ENCODE measurements around the gene EEF1A2.

The EEF1A2 gene

DNA sequence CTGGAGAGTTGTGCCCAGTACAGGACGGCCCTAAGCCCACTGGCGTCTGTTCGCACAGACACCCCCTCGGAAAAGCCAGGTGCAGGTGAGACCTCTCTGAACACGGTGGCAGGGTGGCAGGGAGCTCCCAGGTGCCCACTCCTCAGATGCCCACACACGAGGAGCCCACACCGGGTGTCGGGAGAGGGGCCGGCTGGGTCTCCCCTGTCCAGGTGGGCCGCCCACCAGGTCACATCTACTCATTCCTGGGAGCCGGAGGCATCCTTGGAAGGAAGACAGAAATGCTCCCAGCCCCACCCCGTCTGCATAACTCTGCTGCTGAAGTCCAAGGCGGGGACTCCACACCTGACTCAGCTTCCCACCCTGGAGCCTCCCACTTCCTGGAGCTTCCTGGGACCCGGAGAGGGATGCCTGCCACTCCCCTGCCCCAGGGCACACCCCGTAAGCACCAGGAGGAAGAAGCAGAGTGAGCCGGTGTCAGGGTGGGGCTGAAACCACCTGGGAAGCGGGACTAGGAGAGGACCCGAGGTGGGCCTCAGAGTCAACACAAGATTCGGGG is 46.2 kb upstream of the EEF1A2 start:
- no peak for DNase-seq (ENCODE audit: extremely low read depth, low read depth)
- TF ChIP-seq, protein P1, sequence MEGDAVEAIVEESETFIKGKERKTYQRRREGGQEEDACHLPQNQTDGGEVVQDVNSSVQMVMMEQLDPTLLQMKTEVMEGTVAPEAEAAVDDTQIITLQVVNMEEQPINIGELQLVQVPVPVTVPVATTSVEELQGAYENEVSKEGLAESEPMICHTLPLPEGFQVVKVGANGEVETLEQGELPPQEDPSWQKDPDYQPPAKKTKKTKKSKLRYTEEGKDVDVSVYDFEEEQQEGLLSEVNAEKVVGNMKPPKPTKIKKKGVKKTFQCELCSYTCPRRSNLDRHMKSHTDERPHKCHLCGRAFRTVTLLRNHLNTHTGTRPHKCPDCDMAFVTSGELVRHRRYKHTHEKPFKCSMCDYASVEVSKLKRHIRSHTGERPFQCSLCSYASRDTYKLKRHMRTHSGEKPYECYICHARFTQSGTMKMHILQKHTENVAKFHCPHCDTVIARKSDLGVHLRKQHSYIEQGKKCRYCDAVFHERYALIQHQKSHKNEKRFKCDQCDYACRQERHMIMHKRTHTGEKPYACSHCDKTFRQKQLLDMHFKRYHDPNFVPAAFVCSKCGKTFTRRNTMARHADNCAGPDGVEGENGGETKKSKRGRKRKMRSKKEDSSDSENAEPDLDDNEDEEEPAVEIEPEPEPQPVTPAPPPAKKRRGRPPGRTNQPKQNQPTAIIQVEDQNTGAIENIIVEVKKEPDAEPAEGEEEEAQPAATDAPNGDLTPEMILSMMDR (IDR thresholded peaks at IDR 0.05; ENCODE audit: low read depth, low read length) = no peak

DNA sequence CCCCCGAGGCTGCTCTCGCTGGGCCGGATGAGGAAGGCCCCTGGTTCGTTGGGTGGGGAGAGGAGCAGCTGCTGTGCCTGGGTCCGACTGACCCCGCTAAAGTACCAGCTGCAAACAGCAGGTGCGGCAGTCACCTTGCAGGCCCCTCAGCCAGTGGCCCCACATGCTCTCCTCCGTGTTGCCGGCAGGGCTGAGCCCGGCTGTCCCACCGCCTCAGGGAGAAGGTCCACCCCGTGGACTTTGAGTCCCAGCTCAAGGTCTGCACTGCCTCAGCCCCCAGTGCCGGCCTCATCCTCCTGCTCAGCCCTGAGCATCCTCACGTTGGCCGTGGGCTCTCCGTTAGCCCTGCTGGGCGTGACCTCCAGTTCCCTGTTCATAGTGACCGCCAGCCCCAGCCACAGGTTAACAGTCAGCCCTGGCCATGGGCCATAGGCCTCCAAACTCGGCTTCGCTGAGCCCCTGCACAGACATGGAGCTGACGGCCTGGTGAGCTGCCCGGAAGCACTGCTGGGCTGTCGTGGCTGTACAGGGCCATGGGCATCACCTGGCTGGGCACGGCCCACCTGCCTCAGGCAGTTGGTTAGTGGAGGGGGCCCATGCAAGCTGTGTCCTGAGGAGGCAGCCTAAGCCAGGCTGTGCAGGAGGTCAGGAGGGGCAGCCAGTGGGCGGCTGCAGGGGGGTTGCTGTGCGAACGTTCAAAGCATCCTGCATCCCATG is 45.5 kb upstream of the EEF1A2 start:
- TF ChIP-seq, protein P1 (IDR thresholded peaks at IDR 0.05; ENCODE audit: low read depth, low read length) = no peak
- no peak for DNase-seq (ENCODE audit: extremely low read depth, low read depth)

- no peak for DNase-seq (ENCODE audit: extremely low read depth, low read depth)
- TF ChIP-seq, protein P1 (IDR thresholded peaks at IDR 0.05; ENCODE audit: low read depth, low read length) = no peak
These were observed 44.9 kb upstream of the EEF1A2 start for GRCh38 chr20:63543733-63544132.

DNA sequence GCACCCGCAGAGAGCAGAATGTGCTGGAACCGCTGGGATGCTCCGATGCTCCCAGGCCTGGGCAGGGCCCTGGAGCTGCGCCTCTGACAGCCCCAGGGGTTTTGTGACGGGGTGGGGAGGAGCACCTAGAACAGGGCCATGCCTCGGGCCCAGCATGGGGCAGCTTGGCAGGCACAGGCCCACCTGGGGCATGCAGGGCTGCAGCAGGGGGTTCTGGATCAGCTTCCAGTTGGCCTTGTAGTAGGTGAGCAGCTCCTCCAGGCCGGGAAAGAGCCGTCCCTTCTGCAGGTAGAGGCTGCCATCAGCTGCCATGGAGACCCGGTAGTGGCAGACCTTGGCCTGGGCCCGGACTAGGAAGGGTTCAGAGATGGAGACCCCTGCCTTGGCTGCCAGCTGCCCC is 44.2 kb upstream of the EEF1A2 start:
- DNase-seq (ENCODE audit: extremely low read depth, low read depth) = no peak
- TF ChIP-seq, protein P1 (IDR thresholded peaks at IDR 0.05; ENCODE audit: low read depth, low read length) = no peak

GRCh38 chr20:63542696-63543095 is 43.8 kb upstream of the EEF1A2 start:
- TF ChIP-seq, protein P1 (IDR thresholded peaks at IDR 0.05; ENCODE audit: low read depth, low read length) = no peak
- DNase-seq (ENCODE audit: extremely low read depth, low read depth) = no peak

DNA sequence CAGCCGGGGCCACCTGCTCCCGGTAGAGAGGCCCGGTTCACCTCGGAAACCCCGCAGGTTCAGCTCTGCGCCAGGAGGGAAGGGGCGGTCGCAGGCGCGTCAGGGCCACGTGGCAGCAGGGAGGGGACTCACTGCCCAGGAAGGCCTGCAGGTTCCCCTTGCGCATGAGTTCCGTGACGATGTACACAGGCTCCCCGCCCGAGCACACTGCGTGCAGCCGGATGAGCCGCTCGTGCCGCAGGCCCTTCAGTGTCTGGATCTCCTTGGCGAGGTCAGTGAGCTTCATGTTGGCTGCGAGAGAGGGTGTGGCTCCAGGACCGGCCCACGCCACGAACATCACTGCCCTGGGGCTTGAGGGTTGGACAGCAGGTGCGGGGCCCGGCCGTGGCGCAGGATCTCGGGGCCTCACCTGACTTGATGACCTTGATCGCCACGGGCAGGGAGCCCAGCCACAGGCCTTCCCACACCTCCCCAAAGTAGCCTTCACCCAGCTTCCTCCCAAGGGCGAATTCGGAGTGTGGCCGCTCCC is 43.2 kb upstream of the EEF1A2 start:
- DNase-seq (ENCODE audit: extremely low read depth, low read depth) = no peak
- TF ChIP-seq, protein P1 (IDR thresholded peaks at IDR 0.05; ENCODE audit: low read depth, low read length) = no peak

DNA sequence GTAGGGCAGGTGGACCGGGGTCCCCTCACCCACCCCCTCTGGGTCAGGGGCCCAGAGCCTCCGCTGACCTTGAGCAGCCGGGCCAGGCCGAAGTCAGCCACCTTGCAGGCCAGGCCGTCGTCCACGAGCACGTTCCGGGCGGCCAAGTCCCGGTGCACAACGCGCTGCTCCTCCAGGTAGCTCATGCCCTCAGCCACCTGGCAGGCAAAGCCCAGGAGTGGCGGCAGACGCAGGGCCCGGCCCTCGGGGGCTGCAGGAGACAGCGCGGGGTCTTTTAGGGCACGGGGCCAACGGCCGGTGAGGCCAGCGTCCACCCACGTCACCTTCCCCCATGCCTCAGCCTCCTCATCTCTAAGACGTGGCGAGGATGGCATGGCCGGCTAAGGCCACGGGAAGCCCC is 42.5 kb upstream of the EEF1A2 start:
- TF ChIP-seq, protein P1 (IDR thresholded peaks at IDR 0.05; ENCODE audit: low read depth, low read length) = no peak
- DNase-seq (ENCODE audit: extremely low read depth, low read depth) = no peak
